ENCODE data around the gene PVALEF.

- TF ChIP-seq POLR2AphosphoS5 (IDR thresholded peaks at IDR 0.05) (no peak), CTCF (IDR thresholded peaks at IDR 0.05) (no peak), POLR2A (IDR thresholded peaks at IDR 0.05; ENCODE audit: low read depth) (no peak), EP300 (IDR thresholded peaks at IDR 0.05) (no peak)
Measured at GRCh38 chr17:81143717-81144422, 21.4 kb upstream of the PVALEF start.

All from esophagus muscularis mucosa (tissue), 4 donors.